LNCaP clone FGC (cell line): ENCODE measurements around the gene ERBB4.

Experiments
- DNase-seq: peaks from one replicate; pipeline ENCODE4 v3.0.0-alpha.2; 2011; ENCODE audit warnings: low read depth
- H3K4me3 ChIP-seq: 2 replicates; pipeline ENCODE4 v1.5.1; 2011; ENCODE audit warnings: mild to moderate bottlenecking, low read depth, low read length, control low read depth
- CTCF ChIP-seq: IDR thresholded peaks from 2 replicates; pipeline ENCODE4 v1.5.1; 2012; ENCODE audit warnings: mild to moderate bottlenecking; ENCODE audit not compliant: control insufficient read depth, insufficient read depth; ENCODE audit errors: extremely low read depth

ERBB4 gene

GRCh38 chr2:212528106-212528856 is 10.3 kb downstream of the ERBB4 start:
- DNase-seq = no peak
- H3K4me3 ChIP-seq = no peak overlapping the region
- peak; percentile 35; the same call in 1 of the 2 replicates for TF ChIP-seq CTCF

DNA sequence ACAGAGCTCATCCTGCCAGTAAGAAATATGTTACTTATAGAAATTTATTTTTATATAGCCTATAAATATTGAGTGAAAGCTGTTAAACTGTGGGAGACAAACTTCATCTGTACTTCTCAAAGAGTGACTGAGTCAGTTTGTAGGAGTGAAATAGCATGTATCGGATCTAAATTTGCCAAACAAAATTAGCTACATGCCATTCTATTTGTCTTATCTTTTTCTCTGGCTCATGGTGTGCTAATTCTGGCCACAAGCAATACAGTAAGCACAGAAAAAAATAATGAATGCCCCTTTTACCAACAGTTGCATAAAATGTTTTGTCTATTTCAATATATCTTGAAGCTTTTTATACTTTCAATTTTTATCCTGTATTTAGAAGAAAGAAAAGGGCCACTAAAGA is 12.5 kb downstream of the ERBB4 start:
- H3K4me3 ChIP-seq = no peak overlapping the region
- DNase-seq = no peak
- TF ChIP-seq CTCF = no peak

GRCh38 chr2:212523756-212524155 is 14.8 kb downstream of the ERBB4 start:
- TF ChIP-seq CTCF = no peak
- H3K4me3 ChIP-seq = no peak overlapping the region
- no peak for DNase-seq

DNA sequence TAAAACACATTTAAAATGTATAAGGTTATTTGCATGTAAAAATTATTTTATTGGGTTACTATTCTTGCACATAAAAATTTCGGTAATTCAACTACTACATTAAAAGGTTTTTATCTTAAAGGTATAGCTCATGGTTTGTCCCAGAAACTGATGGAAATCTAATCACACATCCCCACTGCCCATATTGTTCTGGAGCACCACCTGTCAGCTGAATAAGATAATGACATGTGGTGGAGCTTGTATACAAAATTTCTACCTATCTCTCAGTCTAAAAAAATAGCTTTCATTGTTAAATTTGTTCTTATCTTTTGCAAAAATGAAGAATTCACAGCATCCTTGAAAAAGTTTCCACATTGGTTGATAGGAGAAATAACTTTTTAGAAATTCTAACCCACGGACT is 18.3 kb downstream of the ERBB4 start:
- DNase-seq = no peak
- TF ChIP-seq CTCF = peak; percentile 65
- no peak overlapping the region for H3K4me3 ChIP-seq

- DNase-seq = no peak
Observed at GRCh38 chr2:212517693-212518092, 20.9 kb downstream of the ERBB4 start.

DNA sequence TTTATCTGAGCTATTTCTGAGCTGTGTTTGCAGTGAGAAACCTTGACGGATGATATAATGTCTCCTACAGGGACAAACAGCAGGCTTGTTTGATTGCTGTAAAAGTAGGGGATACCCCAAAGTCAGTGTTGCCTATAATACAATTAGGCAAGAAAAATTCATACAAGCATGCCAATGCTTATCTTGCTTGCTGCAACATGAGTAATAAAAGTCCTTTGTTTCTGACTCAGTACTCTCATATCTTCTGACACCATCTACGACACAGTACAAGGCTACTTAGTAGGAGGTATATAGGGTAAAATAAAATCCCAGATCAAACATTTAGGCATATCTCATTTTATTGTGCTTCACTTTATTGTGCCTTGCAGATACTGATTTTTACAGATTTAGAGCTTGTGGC is 33.0 kb downstream of the ERBB4 start:
- no peak for DNase-seq
- H3K4me3 ChIP-seq = no peak overlapping the region
- no peak for TF ChIP-seq CTCF

More at GRCh38 chr2:212517693-212518092, 20.9 kb downstream of the ERBB4 start:
- TF ChIP-seq CTCF = no peak
- H3K4me3 ChIP-seq = no peak overlapping the region

- TF ChIP-seq CTCF = no peak
- H3K4me3 ChIP-seq = no peak overlapping the region
- DNase-seq = no peak
Observed at GRCh38 chr2:212495046-212495445, 43.6 kb downstream of the ERBB4 start.
